22Rv1 (cell line): ENCODE data around the gene NMNAT2.

Experiments used
- H3K27ac ChIP-seq: fragments of 450-650 bp; 2 replicates; pipeline ENCODE4 v1.5.1; 2017
- ZFX ChIP-seq: fragments of 450-650 bp; IDR thresholded peaks from 2 replicates; pipeline ENCODE4 v1.6.1; 2017; ENCODE audit warnings: antibody characterized with exemption, borderline replicate concordance
- TF ChIP-seq, protein P1 (sequence below): fragments of 450-650 bp; IDR thresholded peaks from 2 replicates; pipeline ENCODE4 v1.5.1; 2017; ENCODE audit warnings: mild to moderate bottlenecking

NMNAT2 gene

DNA sequence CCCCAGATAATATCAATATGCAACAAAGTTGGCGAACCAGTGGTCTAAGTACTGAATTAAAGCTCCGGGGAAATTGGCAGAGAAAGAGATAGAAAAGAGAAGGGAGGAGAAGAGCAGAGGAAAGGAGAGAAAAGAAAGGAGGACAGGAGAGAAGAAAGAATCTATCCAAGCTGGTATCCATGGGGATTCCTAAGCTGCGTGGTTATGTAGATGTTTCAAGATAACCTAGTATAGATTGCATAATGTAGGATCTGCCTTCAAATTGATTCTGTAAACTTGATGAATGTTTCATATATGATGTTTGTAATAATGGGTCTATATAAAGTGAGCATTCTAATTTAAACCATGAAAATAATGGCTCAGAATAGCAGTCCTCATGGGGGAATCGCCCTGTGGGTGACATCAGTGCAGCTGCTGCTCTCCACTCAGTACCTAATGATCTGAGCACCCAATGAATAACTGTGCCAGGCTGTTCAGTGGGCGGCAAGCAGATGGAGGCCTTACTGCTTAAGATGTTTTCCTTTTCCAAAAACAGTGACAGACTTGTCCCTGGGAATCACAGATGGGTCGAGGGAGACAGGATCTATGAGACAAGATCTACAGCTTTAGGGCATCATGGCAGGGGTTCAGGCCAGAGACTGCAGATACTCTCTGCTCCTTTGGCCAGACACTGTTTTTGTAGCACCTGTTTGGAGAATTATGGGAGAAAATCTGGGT is 154.1 kb downstream of the NMNAT2 start:
- H3K27ac ChIP-seq: no peak overlapping the region
- TF ChIP-seq ZFX: no peak
- TF ChIP-seq, protein P1, sequence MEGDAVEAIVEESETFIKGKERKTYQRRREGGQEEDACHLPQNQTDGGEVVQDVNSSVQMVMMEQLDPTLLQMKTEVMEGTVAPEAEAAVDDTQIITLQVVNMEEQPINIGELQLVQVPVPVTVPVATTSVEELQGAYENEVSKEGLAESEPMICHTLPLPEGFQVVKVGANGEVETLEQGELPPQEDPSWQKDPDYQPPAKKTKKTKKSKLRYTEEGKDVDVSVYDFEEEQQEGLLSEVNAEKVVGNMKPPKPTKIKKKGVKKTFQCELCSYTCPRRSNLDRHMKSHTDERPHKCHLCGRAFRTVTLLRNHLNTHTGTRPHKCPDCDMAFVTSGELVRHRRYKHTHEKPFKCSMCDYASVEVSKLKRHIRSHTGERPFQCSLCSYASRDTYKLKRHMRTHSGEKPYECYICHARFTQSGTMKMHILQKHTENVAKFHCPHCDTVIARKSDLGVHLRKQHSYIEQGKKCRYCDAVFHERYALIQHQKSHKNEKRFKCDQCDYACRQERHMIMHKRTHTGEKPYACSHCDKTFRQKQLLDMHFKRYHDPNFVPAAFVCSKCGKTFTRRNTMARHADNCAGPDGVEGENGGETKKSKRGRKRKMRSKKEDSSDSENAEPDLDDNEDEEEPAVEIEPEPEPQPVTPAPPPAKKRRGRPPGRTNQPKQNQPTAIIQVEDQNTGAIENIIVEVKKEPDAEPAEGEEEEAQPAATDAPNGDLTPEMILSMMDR: no peak

DNA sequence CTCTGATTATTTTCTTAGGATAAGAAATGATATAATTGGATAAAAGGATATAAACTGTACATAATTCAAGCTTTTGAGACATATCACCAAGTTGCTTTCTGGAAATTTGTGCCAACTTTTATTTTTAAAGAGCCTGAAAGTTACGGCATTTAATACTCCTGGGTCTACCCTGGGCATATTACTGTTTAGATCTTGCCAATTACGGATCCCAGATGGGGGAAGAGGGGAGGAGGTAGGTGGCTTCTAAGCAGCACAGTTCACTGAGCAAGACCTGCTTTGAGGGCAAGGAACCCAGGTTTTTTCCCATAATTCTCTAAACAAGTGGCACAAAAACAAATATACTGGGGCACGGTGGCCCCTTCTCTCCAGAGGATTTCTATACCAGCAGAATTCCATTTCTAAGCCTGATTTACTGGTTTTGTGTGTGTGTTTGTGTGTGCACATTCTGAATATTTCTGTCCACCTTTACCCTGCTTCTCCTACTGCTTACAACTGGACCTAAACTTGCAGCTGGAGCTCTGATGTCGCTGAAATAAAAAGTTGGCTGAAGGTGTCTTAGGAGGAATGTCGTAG is 155.5 kb downstream of the NMNAT2 start:
- TF ChIP-seq, protein P1: no peak
- no peak for TF ChIP-seq ZFX
- no peak overlapping the region for H3K27ac ChIP-seq

DNA sequence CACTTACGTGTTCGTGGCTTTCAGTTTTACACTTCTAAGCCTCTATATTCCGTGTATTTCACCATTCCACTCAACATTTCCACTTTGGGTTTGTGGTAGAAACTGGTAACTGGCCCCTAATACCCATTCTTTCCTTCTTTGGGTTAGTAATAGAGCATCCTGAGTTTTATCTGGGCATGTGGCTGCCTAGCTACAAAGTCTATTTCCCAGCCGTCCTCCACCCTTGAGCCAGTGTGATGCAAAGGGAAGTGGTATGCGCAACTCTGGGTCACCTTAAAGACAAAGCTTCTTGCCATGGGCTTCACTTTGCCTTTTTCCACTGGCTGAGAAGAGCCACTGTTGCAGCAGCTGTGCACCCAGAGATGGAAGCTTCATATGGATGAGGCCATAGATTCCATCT is 158.3 kb downstream of the NMNAT2 start:
- TF ChIP-seq ZFX: no peak
- TF ChIP-seq, protein P1: no peak
- H3K27ac ChIP-seq: no peak overlapping the region

DNA sequence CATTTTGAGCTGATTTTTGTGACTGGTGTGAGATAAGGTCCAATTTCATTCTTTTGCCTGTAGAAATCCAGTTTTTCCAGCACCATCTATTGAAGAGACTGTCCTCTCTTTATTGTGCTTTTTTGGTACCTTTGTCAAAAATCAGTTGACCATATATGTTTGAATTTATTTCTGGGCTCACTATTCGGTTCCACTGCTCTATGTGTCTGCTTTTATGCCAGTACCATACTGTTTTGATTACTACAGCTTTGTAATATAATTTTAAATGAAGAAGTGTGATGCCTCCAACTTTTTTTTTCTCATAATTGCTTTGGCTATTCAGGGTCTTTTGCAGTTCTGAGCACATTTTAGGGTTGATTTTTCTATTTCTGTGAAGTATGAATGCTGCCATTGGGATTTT is 163.1 kb downstream of the NMNAT2 start:
- TF ChIP-seq, protein P1: no peak
- TF ChIP-seq ZFX: no peak
- H3K27ac ChIP-seq: no peak overlapping the region

DNA sequence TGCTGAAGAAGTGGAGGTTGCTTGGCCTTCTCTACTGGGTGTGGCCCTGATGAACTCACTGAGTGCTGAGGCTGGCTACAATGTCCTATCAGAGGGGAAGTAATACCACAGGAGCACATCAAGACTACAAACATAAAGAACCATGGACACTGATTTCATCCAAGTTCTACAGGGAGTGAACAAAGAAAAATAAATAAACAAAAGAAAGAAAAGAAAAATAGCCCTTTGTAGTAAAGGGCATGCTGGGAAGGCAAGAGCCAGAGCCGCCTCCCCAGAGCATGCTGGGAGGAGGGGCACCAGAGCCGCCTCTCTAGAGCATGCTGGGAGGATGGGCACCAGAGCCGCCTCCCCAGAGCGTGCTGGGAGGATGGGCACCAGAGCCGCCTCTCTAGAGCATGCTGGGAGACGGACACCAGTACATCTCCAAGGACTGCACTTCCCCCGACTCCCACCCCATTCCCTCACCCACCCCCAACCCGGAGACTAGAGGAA is 166.2 kb downstream of the NMNAT2 start:
- no peak overlapping the region for H3K27ac ChIP-seq
- TF ChIP-seq ZFX: no peak
- TF ChIP-seq, protein P1: no peak

DNA sequence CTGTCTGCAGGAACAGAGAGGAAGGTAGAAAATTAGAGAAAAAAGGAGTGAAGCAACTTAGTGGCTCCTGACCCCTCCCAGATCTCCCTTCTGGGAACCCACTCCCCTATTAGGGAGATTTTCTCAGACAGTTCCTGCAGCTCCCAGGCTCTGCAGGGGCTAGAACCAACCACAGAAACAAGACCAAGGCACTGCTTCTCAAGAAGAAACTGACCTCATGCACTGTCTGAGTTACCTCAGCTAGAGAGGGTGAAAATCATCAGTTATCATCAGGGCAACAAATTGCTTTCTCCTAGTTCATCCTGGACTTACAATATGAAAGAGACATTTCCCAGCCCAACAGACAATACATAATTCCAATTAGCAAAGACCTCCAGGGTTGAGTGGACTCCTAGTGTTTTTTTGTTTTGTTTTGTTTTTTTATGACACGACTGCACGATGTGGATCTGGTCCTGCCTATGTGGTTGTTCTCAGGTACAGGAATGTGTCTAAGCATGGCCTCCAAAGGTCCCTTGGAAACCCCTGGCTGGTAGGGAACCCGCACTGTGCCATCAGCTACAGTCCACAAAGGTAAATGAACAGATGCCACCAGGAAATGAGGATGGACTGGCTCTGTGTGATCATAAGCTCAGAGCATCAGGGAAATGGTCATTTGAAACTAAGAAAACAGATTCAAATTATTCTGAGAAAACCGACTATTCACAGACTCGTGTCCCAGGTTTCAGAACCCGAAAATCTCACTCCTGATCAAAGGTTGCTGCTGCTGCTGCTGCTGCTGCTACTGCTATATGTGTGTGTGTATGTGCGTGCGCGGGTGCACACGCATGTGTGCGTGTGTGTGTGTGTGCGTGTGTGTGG is 166.8 kb downstream of the NMNAT2 start:
- TF ChIP-seq, protein P1: no peak
- no peak for TF ChIP-seq ZFX
- H3K27ac ChIP-seq: no peak overlapping the region

DNA sequence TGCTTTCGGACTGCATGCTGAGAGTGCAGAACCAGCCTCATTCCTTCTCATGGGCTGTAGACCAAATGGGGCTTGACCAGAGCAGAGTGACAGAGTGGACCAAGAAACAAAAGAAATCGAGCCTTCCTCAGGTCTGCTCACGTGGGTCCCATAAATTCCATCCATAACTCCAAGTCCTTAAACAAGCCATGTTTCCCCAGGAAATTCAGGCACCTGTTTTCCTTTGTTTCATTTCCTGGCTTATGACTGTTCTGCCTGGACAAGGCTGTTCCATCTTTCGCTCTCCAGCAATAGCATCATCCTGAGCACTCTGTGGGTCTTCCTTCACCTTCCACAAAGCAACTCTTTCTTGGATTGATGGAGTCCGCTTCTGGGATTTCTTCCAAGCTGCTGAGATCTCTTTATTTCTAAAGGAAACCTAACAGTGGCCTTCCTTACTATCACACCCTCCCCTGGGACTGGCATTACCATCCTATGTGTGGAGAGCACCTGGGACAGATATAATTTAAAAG is 168.2 kb downstream of the NMNAT2 start:
- TF ChIP-seq ZFX: no peak
- TF ChIP-seq, protein P1: no peak
- no peak overlapping the region for H3K27ac ChIP-seq
